Activated B cell treated with CpG ODN at 0.5 μM for 24 hours (primary cell): ENCODE data around the gene MASP1. TPM values are rescaled to one million over a fixed set of nuclear protein-coding genes. Genes with fewer than 3 reads are reported as not detected.
"Not testable (repeated sequence)": the region's sequence is repeated elsewhere in the genome, so short reads cannot be mapped to it uniquely, and the experiment has no call there.

ENCODE experiments used
- ATAC-seq: fragments of 200-7000 bp; cut with Tn5 transposase; one replicate; pipeline ENCODE4 v1.10.0; 2021; ENCODE audit warnings: low read depth, mild to moderate bottlenecking, moderate library complexity
- CTCF ChIA-PET: fragments of 350-600 bp; sonication (Branson Sonifier 250); formaldehyde crosslinking; loops from one replicate; lab custom pipeline; 2021; ENCODE audit warnings: antibody characterized with exemption; lab: Charles Lee
- POLR2A ChIA-PET: fragments of 350-600 bp; sonication (Branson Sonifier 250); formaldehyde crosslinking; loops from one replicate; lab custom pipeline; 2021; ENCODE audit warnings: antibody characterized with exemption; lab: Charles Lee
- DNase-seq: peaks from one replicate; pipeline ENCODE4 v3.0.0; 2022
- H3K27ac Mint-ChIP-seq: one replicate; pipeline ENCODE4 v1.8.0; 2020; ENCODE audit warnings: mixed read lengths
- H3K27me3 Mint-ChIP-seq: one replicate; pipeline ENCODE4 v1.8.0; 2021; ENCODE audit warnings: mixed read lengths
- H3K36me3 Mint-ChIP-seq: one replicate; pipeline ENCODE4 v1.8.0; 2021; ENCODE audit warnings: low read depth, mixed read lengths
- H3K4me1 Mint-ChIP-seq: one replicate; pipeline ENCODE4 v1.8.0; 2021; ENCODE audit warnings: mixed read lengths
- H3K4me3 Mint-ChIP-seq: one replicate; pipeline ENCODE4 v1.8.0; 2020; ENCODE audit warnings: mild to moderate bottlenecking, mixed read lengths
- H3K9me3 Mint-ChIP-seq: one replicate; pipeline ENCODE4 v1.8.0; 2020; ENCODE audit warnings: mixed read lengths
- CTCF ChIP-seq: fragments of 200-600 bp; IDR thresholded peaks from one replicate; pipeline ENCODE4 v1.8.0; 2022; ENCODE audit warnings: antibody characterized with exemption, mild to moderate bottlenecking
- intact Hi-C: fragments of 100-400 bp; cut with micrococcal nuclease; formaldehyde crosslinking; loops from one replicate; pipeline ENCODE4 v1.15.1; 2024
- total RNA-seq: library from RNA; stranded (reverse); gene quantifications from 2 replicates; pipeline ENCODE4 v1.2.3, GENCODE V29; 2022

Gene MASP1
- total RNA-seq, 1 donor from 2014 or later, result not detected

- POLR2A ChIA-PET, result no interaction called here
Measured at GRCh38 chr3:187208159-187208558, 83.4 kb downstream of the MASP1 start.

GRCh38 chr3:187207624-187208023, 83.9 kb downstream of the MASP1 start:
- POLR2A ChIA-PET, result no interaction called here
- Mint-ChIP-seq H3K9me3 (no peaks in the 10 kb centered on the region), H3K27ac (no peak overlapping the region), H3K4me3 (no peak overlapping the region), H3K36me3 (no peaks in the 10 kb centered on the region), H3K27me3 (peaks cover 17% of the 10 kb centered on the region), H3K4me1 (no peaks in the 10 kb centered on the region)
- intact Hi-C loops, result no loop called here
- TF ChIP-seq CTCF, result no peak
- no peak for ATAC-seq
- CTCF ChIA-PET, result no interaction called here
- DNase-seq, result no peak

More at GRCh38 chr3:187208159-187208558, 83.4 kb downstream of the MASP1 start:
- Mint-ChIP-seq H3K36me3 (no peaks in the 10 kb centered on the region), H3K4me3 (no peak overlapping the region), H3K9me3 (no peaks in the 10 kb centered on the region), H3K27me3 (peaks cover 14% of the 10 kb centered on the region), H3K4me1 (no peaks in the 10 kb centered on the region), H3K27ac (no peak overlapping the region)
- no peak for DNase-seq
- TF ChIP-seq CTCF, result no peak
- intact Hi-C loops, result no loop called here
- CTCF ChIA-PET, result no interaction called here
- ATAC-seq, result no peak

GRCh38 chr3:187207062-187207461, 84.5 kb downstream of the MASP1 start:
- no peak overlapping the region for H3K27ac Mint-ChIP-seq
- ChIA-PET POLR2A (no interaction called here), CTCF (no interaction called here)
- H3K36me3 Mint-ChIP-seq, result no peaks in the 10 kb centered on the region
- H3K4me3 Mint-ChIP-seq, result no peak overlapping the region
- TF ChIP-seq CTCF, result no peak
- no peaks in the 10 kb centered on the region for H3K4me1 Mint-ChIP-seq
- peaks cover 23% of the 10 kb centered on the region for H3K27me3 Mint-ChIP-seq
- intact Hi-C loops, result no loop called here
- no peaks in the 10 kb centered on the region for H3K9me3 Mint-ChIP-seq
- no peak for DNase-seq
- no peak for ATAC-seq

GRCh38 chr3:187205683-187206082, 85.9 kb downstream of the MASP1 start:
- DNase-seq, result no peak
- Mint-ChIP-seq H3K9me3 (no peaks in the 10 kb centered on the region), H3K4me3 (no peak overlapping the region), H3K36me3 (no peaks in the 10 kb centered on the region), H3K27ac (no peak overlapping the region), H3K4me1 (no peaks in the 10 kb centered on the region), H3K27me3 (peaks cover 28% of the 10 kb centered on the region)
- ChIA-PET POLR2A (no interaction called here), CTCF (no interaction called here)
- intact Hi-C loops, result no loop called here
- ATAC-seq, result no peak
- TF ChIP-seq CTCF, result no peak

GRCh38 chr3:187199463-187200050, 92.0 kb downstream of the MASP1 start:
- POLR2A ChIA-PET, result interaction anchor here (0.7 kb wide), 1 partner anchor 12 kb away, joined by 7 read pairs; no protein-coding TSS in a partner anchor
- peaks cover 34% of the 10 kb centered on the region for H3K27me3 Mint-ChIP-seq
- ATAC-seq, H3K36me3 Mint-ChIP-seq, H3K4me3 Mint-ChIP-seq, CTCF ChIA-PET, H3K4me1 Mint-ChIP-seq, H3K9me3 Mint-ChIP-seq, DNase-seq, H3K27ac Mint-ChIP-seq, intact Hi-C loops: not testable (repeated sequence)

- Mint-ChIP-seq H3K9me3 (no peaks in the 10 kb centered on the region), H3K36me3 (no peaks in the 10 kb centered on the region), H3K27ac (no peak overlapping the region), H3K4me3 (no peak overlapping the region), H3K27me3 (peaks cover 42% of the 10 kb centered on the region), H3K4me1 (no peaks in the 10 kb centered on the region)
- ATAC-seq, result no peak
- intact Hi-C loops, result no loop called here
- no peak for DNase-seq
- TF ChIP-seq CTCF, result no peak
- ChIA-PET CTCF (no interaction called here), POLR2A (no interaction called here)
Measured at GRCh38 chr3:187198490-187198889, 93.0 kb downstream of the MASP1 start.
